Ishikawa (cell line): ENCODE data around the gene ATAD5.

Source experiments
- CEBPB ChIP-seq: IDR thresholded peaks from 2 replicates; pipeline ENCODE4 v1.6.1; 2012
- CREB1 ChIP-seq: IDR thresholded peaks from 2 replicates; pipeline ENCODE4 v1.6.1; 2012; ENCODE audit warnings: low read depth
- EGR1 ChIP-seq: IDR thresholded peaks from 2 replicates; pipeline ENCODE4 v1.6.1; 2012
- EP300 ChIP-seq: IDR thresholded peaks from 2 replicates; pipeline ENCODE4 v1.6.1; 2012; ENCODE audit warnings: borderline replicate concordance
- FOXM1 ChIP-seq: IDR thresholded peaks from 2 replicates; pipeline ENCODE4 v1.6.1; 2012; ENCODE audit warnings: low read depth, borderline replicate concordance
- MAX ChIP-seq: IDR thresholded peaks from 2 replicates; pipeline ENCODE4 v1.6.1; 2012
- NFIC ChIP-seq: IDR thresholded peaks from 2 replicates; pipeline ENCODE4 v1.6.1; 2012
- RAD21 ChIP-seq: IDR thresholded peaks from 2 replicates; pipeline ENCODE4 v1.6.1; 2012; ENCODE audit warnings: low read depth
- REST ChIP-seq: IDR thresholded peaks from 2 replicates; pipeline ENCODE4 v1.6.1; 2012; ENCODE audit warnings: low read depth, mild to moderate bottlenecking
- TAF1 ChIP-seq: IDR thresholded peaks from 2 replicates; pipeline ENCODE4 v1.6.1; 2012; ENCODE audit warnings: low read depth, mild to moderate bottlenecking
- TCF12 ChIP-seq: IDR thresholded peaks from 2 replicates; pipeline ENCODE4 v1.6.1; 2012; ENCODE audit warnings: low read depth
- TEAD4 ChIP-seq: IDR thresholded peaks from 2 replicates; pipeline ENCODE4 v1.6.1; 2012
- USF1 ChIP-seq: IDR thresholded peaks from 2 replicates; pipeline ENCODE4 v1.6.1; 2012
- YY1 ChIP-seq: IDR thresholded peaks from 2 replicates; pipeline ENCODE4 v1.6.1; 2012; ENCODE audit warnings: low read depth
- ZBTB7A ChIP-seq: IDR thresholded peaks from 2 replicates; pipeline ENCODE4 v1.6.1; 2012; ENCODE audit warnings: low read depth

Gene ATAD5

GRCh38 chr17:30824356-30825145, 7.2 kb upstream of the ATAD5 start, which contains the start of gene CRLF3:
TSS of gene CRLF3 (minus strand) at chr17:30824692. CDS start at chr17:30824651, 41 bp downstream.
- no peak for TF ChIP-seq CREB1
- TF ChIP-seq NFIC, result no peak
- no peak for TF ChIP-seq TEAD4
- peak; percentile 89 for TF ChIP-seq MAX
- TF ChIP-seq EGR1, result no peak
- TF ChIP-seq ZBTB7A, result peak; percentile 72; the same call in 1 of the 2 replicates
- peak; percentile 64 for TF ChIP-seq TAF1
- TF ChIP-seq TCF12, result no peak

GRCh38 chr17:30827082-30827481, 4.7 kb upstream of the ATAD5 start:
- TF ChIP-seq YY1, result no peak
- TF ChIP-seq FOXM1, result no peak
- no peak for TF ChIP-seq MAX
- no peak for TF ChIP-seq NFIC
- TF ChIP-seq TAF1, result no peak
- TF ChIP-seq CEBPB, result no peak
- no peak for TF ChIP-seq ZBTB7A
- TF ChIP-seq RAD21, result no peak
- TF ChIP-seq TEAD4, result no peak
- no peak for TF ChIP-seq REST
- TF ChIP-seq CREB1, result no peak

GRCh38 chr17:30829022-30829421, 2.7 kb upstream of the ATAD5 start:
- TF ChIP-seq CEBPB, result no peak
- TF ChIP-seq NFIC, result no peak
- no peak for TF ChIP-seq ZBTB7A
- no peak for TF ChIP-seq USF1
- TF ChIP-seq RAD21, result no peak
- TF ChIP-seq FOXM1, result no peak

GRCh38 chr17:30831257-30831656, 509 bp upstream of the ATAD5 start:
- TF ChIP-seq FOXM1 (no peak), EP300 (no peak), TEAD4 (no peak), CEBPB (no peak), REST (no peak), NFIC (no peak), ZBTB7A (no peak), EGR1 (no peak), USF1 (no peak), CREB1 (no peak), MAX (no peak), RAD21 (no peak), TAF1 (no peak), YY1 (no peak), TCF12 (no peak)

- TF ChIP-seq RAD21 (no peak), YY1 (no peak), MAX (no peak), TAF1 (no peak), ZBTB7A (no peak), CEBPB (no peak), REST (no peak), EGR1 (no peak)
These were observed 815 bp downstream of the ATAD5 start for GRCh38 chr17:30832438-30833124.
